NB4 (cell line): ENCODE data around the gene SEBOX.

ENCODE experiments used
- DNase-seq: peaks from one replicate; pipeline ENCODE4 v3.0.0; 2010; ENCODE audit warnings: low read depth
- H3K4me3 ChIP-seq: one replicate; pipeline ENCODE4 v1.5.1; 2011; ENCODE audit warnings: mild to moderate bottlenecking, low read depth, low read length, moderate library complexity
- CTCF ChIP-seq: IDR thresholded peaks from one replicate; pipeline ENCODE4 v1.5.1; 2012; ENCODE audit warnings: low read depth, low read length
- MYC ChIP-seq: IDR thresholded peaks from 2 replicates; pipeline ENCODE4 v1.6.1; 2011; ENCODE audit warnings: low read depth, low read length
- POLR2A ChIP-seq: IDR thresholded peaks from 2 replicates; pipeline ENCODE4 v1.6.1; 2011; ENCODE audit warnings: mild to moderate bottlenecking; ENCODE audit not compliant: insufficient read length; ENCODE audit errors: extremely low read depth
- TF ChIP-seq, protein P1 (sequence below): IDR thresholded peaks from 2 replicates; pipeline ENCODE4 v1.6.1; 2011; ENCODE audit warnings: low read depth, low read length

The SEBOX gene

GRCh38 chr17:28406473-28406814 is 41.4 kb upstream of the SEBOX start:
- TF ChIP-seq CTCF: no peak
- TF ChIP-seq MYC: no peak
- TF ChIP-seq, protein P1, sequence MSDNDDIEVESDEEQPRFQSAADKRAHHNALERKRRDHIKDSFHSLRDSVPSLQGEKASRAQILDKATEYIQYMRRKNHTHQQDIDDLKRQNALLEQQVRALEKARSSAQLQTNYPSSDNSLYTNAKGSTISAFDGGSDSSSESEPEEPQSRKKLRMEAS: no peak
- no peak for TF ChIP-seq POLR2A
- no peak overlapping the region for H3K4me3 ChIP-seq
- DNase-seq: no peak

- DNase-seq: no peak
- no peak for TF ChIP-seq POLR2A
- TF ChIP-seq, protein P1: no peak
- no peak for TF ChIP-seq MYC
- TF ChIP-seq CTCF: no peak
- H3K4me3 ChIP-seq: no peak within 1 kb of the TSS
Observed at GRCh38 chr17:28405632-28406472, 40.9 kb upstream of the SEBOX start, which contains the start of gene SLC46A1. Gene SLC46A1 (minus strand): TSS chr17:28406212. CDS start chr17:28406114, 98 bp downstream.

GRCh38 chr17:28404812-28405570 is 40.0 kb upstream of the SEBOX start:
- DNase-seq: no peak
- H3K4me3 ChIP-seq: no peak overlapping the region
- TF ChIP-seq, protein P1: no peak
- TF ChIP-seq MYC (no peak), POLR2A (no peak), CTCF (no peak)

GRCh38 chr17:28404461-28404811 is 39.4 kb upstream of the SEBOX start:
- no peak for DNase-seq
- H3K4me3 ChIP-seq: no peak overlapping the region
- no peak for TF ChIP-seq CTCF
- TF ChIP-seq, protein P1: no peak
- TF ChIP-seq POLR2A: no peak
- no peak for TF ChIP-seq MYC

DNA sequence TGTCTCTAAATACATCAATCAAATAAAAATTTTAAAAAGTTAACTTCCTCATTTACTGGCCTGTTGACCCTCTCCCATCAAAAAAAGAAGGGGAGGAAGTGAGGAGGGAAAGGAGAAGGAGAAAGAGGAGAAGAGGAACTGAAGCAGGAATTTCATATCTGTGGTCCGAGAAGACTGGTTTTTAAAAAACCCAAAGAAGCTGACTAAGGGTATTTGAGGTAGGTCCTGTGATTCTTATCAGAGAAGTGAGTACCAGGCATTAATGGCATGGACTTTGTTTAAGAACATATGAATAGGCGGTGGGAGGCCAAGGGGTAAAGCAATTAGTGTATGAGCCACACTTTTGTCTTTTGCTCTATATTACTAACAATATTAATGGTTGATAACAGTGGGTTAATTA is 39.0 kb upstream of the SEBOX start:
- TF ChIP-seq MYC (no peak), POLR2A (no peak)
- TF ChIP-seq, protein P1: no peak
- no peak for DNase-seq
- no peak overlapping the region for H3K4me3 ChIP-seq

GRCh38 chr17:28402844-28403243 is 37.8 kb upstream of the SEBOX start:
- no peak for DNase-seq
- TF ChIP-seq, protein P1: no peak
- no peak for TF ChIP-seq POLR2A
- TF ChIP-seq MYC: no peak
- TF ChIP-seq CTCF: no peak
- no peak overlapping the region for H3K4me3 ChIP-seq
